SK-N-SH (cell line): ENCODE results near the gene PGAP3.

Experiments
- CTCF ChIP-seq: fragments of 200-600 bp; sonication (generic); IDR thresholded peaks from 2 replicates; pipeline ENCODE4 v1.6.1; 2017; ENCODE audit warnings: antibody characterized with exemption, mild to moderate bottlenecking, moderate library complexity
- EP300 ChIP-seq, 2 experiments: IDR thresholded peaks; 2 replicates each; pipeline versions ENCODE4 v1.4.0 to v1.6.1; 2012; ENCODE audit warnings: borderline replicate concordance in 1 of 2, low read depth in 1 of 2, low read length in 1 of 2
- GABPA ChIP-seq: IDR thresholded peaks from 2 replicates; pipeline ENCODE4 v1.4.0; 2012; ENCODE audit warnings: low read depth, mild to moderate bottlenecking
- IRF3 ChIP-seq: fragments of 150-350 bp; IDR thresholded peaks from 2 replicates; pipeline ENCODE4 v1.6.1; 2016; ENCODE audit warnings: mild to moderate bottlenecking, low read depth, low read length
- NFIC ChIP-seq: IDR thresholded peaks from 2 replicates; pipeline ENCODE4 v1.4.0; 2012; ENCODE audit warnings: borderline replicate concordance
- POLR2AphosphoS5 ChIP-seq: IDR thresholded peaks from 2 replicates; pipeline ENCODE4 v1.6.1; 2012; ENCODE audit warnings: low read depth, low read length
- REST ChIP-seq: IDR thresholded peaks from 2 replicates; pipeline ENCODE4 v1.6.1; 2012; ENCODE audit warnings: mild to moderate bottlenecking, low read depth, low read length, moderate library complexity
- RFX5 ChIP-seq: IDR thresholded peaks from 2 replicates; pipeline ENCODE4 v1.6.1; 2012; ENCODE audit warnings: mild to moderate bottlenecking, improper control_type of control experiment, low read length

- TF ChIP-seq CTCF, result no peak
- TF ChIP-seq POLR2AphosphoS5, result no peak
- no peak for TF ChIP-seq NFIC
- TF ChIP-seq REST, result no peak
- no peak for TF ChIP-seq GABPA
- TF ChIP-seq RFX5, result no peak
- no peak for TF ChIP-seq EP300 (IDR thresholded peaks at IDR 0.05; ENCODE audit: borderline replicate concordance in 1 of 2, low read depth in 1 of 2, low read length in 1 of 2)
- TF ChIP-seq IRF3, result no peak
Measured at GRCh38 chr17:39625198-39625785, 62.6 kb downstream of the PGAP3 start.
